ENCODE results near the gene ZC3H14.

- TF ChIP-seq ETV6 (IDR thresholded peaks at IDR 0.05; ENCODE audit: borderline replicate concordance in 1 of 2, low read depth in 2 of 2, low read length in 1 of 2) (no peak), ETV6 (CRISPR knock-in tag; IDR thresholded peaks at IDR 0.05; ENCODE audit: borderline replicate concordance) (no peak), POLR2A (conservative IDR thresholded peaks at IDR 0.05) (no peak), POLR2AphosphoS5 (IDR thresholded peaks at IDR 0.05; ENCODE audit: control insufficient read depth, insufficient read depth, low read depth, low read length) (no peak)
Observed at GRCh38 chr14:88628462-88628861, 65.6 kb downstream of the ZC3H14 start.

Measured in K562 (cell line).